ENCODE measurements around the gene TNFRSF13B.
"Not testable (repeated sequence)": the region's sequence is repeated elsewhere in the genome, so short reads cannot be mapped to it uniquely, and the experiment has no call there.

The TNFRSF13B gene

DNA sequence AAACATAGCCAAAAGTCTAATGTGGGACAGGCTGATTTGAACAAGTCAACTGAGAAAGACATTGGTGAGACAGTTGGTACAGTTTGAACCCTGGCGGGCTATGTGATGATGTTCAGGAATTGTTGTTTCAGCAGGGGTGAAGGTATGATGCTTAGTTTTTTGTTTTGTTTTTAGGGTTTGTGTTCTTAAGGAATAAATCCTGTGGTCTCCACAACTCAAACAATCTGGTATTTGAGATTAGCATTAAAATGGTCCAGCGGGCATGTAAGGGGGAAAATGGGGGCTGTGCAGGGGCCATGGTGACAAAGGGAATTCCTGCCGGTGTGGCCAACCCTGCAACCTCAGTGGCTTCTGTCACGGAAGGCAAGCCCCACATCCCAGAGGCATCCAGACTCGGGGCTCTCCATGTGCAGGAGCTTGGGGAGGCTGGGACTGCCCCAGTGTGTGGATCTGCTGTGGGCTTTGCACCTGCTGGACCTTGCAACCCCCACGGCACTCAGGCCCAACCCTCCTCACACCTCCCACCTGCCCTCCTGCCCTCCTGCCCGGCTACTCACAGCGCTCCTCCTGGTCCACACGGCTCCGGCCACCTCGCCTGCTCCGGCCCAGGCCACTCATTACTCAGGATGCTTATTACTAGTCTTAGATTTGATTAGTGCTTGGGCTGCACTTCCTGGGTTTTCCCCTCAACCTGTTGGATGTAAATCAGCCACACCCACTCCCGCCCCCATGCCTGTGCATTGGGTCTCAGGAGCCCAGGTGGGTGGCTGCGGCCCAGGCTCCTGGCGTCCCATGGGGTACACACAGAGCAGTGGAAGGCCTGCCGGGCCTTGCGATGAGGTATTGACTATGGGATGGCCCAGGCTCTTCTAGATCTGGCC lies at the start of gene TNFRSF13B:
Gene TNFRSF13B, minus strand, starts transcription at position 661 of the 881 bp plus-strand sequence. Its CDS starts 43 bp downstream, at position 618.
- DNase-seq, result no peak

DNA sequence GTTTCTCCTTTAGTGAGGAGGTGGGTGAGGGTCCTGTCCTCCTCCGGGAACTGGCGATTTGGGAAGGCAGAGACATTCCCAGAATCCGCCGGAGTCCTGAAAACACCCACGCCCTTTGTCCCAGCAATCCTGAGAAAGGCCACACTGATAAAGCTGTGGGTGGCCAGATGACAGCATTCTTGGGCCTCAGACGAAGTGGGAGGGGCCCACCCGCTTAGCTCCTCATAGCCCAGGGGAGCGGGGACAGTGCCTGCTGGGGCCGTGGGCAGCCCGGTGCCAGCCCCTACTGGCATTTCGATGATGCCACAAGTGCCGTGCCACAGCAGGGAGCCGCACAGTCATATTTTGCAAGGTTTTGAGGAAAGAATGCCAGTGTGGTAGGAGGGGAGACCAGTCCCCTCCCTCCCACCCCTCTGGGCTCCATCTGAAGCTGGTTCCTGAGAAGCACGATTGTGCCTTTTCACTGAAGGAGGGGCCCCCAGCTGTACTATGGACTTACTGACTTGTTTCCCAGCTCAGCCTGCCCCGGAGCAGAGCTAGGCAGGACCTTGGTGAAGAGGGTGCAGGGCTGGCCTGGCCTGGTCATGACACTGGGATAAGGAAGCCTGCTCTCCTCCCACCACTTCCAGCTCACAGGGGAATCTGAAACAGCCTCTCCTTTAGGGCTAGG lies 49.4 kb upstream of the TNFRSF13B start:
- DNase-seq, result peak; percentile 22

DNA sequence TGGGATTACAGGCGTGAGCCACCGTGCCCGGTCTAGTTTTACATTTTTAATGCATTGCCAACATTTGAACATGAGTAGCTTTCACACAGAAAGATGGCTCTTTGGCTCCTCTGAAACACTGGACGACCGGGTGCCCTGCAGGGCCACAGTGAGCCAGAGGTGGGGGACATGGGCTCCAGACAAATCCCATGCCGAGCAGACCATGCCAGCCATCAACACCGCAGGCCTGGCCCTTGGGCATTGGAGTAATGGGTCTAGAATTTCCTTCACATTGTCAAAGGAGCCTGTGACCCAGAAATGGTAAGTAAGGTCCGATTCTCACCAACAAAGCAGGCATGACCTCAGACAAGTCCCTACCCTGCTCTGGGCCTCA lies 48.9 kb upstream of the TNFRSF13B start:
- no peak for DNase-seq

- DNase-seq, result no peak
Measured at GRCh38 chr17:17019891-17020456, 48.1 kb upstream of the TNFRSF13B start.

GRCh38 chr17:17019430-17019762 lies 47.5 kb upstream of the TNFRSF13B start:
- DNase-seq, result no peak

DNA sequence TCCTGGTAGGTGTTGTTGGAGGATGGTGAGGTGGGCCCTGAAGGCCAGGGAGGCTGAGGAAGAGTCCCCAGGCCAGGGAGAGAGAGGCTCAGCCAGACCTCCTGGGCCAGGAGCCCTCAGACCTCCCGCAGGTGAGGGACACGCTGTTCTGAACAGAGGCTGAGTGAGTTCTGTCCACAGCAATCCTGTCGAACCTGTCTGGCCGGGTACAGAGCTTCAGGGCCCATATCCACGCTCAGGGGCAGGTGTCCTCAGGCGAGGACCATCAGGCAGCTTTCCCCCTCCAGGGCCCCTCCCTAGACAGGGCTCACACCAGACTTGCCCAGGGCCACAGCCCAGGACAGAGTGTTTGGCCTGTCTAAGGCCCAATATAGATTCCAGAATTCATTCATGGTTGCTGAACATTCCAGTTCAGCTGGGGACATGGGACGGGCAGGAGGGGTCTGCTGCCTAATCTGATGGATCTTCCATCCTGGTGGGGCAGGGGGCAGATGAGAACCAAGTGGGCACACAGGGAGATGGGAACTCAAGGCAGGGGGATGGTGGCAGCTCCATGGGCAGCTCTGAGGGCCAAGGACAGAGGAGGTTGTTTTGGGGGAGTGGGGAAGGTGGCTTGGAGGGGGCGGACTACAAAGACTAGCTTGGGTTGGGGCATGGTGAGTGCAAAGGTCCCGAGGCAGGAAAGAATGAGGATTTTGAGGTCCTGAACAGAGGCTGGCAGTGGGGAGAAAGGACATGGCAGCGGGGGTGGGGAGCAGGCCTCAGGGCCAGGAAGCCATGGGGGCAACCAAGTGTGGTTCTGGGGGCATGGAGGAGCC lies 46.9 kb upstream of the TNFRSF13B start:
- no peak for DNase-seq

GRCh38 chr17:17018021-17018441 lies 46.1 kb upstream of the TNFRSF13B start:
- no peak for DNase-seq

GRCh38 chr17:17017343-17018014 lies 45.6 kb upstream of the TNFRSF13B start:
- DNase-seq, result no peak

GRCh38 chr17:17016199-17017197 lies 44.6 kb upstream of the TNFRSF13B start:
- DNase-seq, result not testable (repeated sequence)

DNA sequence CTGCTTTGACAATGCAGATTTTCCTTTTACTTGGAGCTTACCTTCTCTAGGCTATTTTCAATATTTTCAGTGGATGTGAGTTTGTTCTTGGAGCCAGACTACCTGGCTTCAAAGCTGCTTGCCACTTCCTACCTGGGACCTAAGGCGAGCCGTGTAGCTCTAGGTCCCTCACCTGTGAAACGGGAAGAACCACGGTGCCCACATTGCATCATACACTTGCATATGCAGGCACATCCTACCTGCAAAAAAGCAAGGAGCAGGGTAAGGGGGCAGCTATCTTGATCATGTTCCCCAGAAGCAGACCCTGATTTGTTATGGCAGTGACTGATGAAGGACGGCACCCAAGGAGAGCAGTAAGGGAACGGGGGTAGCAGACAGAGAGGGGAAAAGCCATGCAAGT lies 43.3 kb upstream of the TNFRSF13B start:
- DNase-seq, result no peak

- DNase-seq, result not testable (repeated sequence)
Measured at GRCh38 chr17:17014748-17015124, 42.8 kb upstream of the TNFRSF13B start.

GRCh38 chr17:17013828-17014747 lies 42.2 kb upstream of the TNFRSF13B start:
- DNase-seq, result not testable (repeated sequence)

- DNase-seq, result not testable (repeated sequence)
Measured at GRCh38 chr17:17011043-17011907, 39.4 kb upstream of the TNFRSF13B start.

- DNase-seq, result not testable (repeated sequence)
Measured at GRCh38 chr17:17010545-17011034, 38.7 kb upstream of the TNFRSF13B start.

DNA sequence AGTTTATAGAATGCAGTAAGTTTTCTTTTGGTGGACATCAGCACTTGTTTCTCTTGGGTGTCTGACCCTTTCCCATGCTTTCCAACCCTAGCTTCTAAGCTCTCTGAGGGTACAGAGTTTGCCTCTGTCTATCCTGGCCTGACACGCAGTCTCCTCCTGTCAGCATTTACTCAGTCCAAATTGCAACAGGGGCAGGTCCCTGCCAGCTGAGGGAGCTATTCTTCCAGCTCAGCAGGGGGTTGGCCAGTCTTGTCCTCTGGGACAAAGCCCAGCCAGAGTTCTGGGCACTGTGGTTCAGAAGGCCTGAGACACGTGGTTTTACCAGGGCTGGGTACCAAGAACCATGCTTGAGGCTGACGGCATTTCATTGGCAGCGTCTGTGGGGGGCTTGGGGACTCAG lies 38.1 kb upstream of the TNFRSF13B start:
- not testable (repeated sequence) for DNase-seq

DNA sequence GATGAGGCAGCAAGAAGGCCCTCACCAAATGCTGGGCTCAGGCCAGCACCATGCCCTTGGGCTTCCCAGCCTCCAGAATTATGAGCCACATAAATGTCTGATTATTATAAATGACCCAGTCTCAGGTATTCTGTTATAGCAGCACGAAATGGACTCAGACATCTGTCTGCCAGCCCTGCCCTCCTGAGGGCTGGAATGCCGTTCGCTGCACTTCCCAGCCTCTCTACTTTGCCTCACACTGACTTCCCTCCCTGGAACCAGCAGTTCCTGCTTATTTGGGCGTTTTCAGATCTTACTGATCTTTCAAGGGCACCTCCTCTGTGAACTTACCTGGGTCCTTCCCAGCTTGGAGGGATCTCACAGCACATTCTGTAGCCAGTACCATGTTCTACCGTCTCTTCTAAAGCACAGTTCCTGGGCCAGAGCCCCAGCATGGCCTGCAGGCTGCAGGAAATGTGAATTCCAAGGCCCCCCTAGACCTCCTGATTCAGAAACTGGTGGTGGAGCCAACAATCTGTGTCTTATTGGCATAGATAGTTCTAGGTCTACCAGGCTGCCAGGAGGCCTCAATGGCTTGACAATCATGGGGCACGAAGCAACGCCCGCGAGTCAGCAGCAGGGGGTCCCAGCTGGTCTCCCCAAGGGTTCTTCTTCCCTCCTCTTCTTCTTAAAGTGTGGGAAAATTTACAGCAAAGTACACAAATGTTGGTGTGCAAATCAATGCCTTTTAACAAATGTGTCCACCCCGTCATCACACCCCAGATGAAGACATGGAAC lies 36.9 kb upstream of the TNFRSF13B start:
- DNase-seq, result not testable (repeated sequence)

DNA sequence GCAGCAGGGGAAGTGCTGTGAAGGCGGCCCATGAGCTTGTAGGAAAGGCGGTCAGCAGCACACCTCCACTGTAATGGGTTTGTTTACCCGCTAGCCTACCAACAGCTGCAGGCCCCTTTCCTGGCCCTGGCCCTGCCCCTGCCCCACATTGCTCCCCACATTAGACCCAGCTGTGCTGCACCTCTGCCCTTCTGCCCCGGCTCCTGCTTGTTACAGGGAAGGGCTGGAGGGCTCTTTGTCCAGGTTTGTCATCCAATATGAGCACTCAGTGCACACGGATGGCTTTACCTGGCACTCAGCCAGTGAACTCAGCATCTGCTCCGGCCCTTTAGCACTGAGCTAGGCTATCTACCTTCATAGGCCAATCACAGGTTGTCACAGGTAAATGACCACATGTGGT lies 36.0 kb upstream of the TNFRSF13B start:
- not testable (repeated sequence) for DNase-seq
